ENCODE measurements around the gene ZFP30.

DNA sequence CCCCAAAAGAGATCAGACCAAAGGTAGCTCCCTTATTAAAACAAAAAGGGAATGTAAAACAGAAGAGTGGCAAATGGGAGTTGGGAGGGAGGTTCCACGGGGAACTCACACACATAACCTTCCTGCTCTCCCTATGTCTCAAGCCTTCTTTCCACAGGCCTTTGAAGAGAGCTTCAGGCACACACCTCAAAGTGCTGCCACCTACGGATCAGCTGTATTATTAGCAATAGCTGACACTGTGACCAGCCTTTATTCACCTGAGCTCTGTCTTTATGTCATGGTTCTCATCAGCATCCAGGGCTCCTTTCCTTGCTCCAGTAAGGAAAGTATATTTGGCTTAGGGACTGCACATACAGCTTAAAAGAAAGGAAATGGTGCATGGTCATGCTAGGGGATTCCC, 71.9 kb downstream of the ZFP30 start:
- TF ChIP-seq GATA2 (IDR thresholded peaks at IDR 0.05; ENCODE audit: low read depth, low read length) (no peak), GATA3 (IDR thresholded peaks at IDR 0.05; ENCODE audit: low read depth, low read length) (no peak)

Data from SH-SY5Y (cell line).